ENCODE results near the gene CELF3. TPM values are rescaled to one million over a fixed set of nuclear protein-coding genes. Genes with fewer than 3 reads are reported as not detected.
A peak's percentile ranks its signal among the peaks of the same experiment; 100 is the strongest.

The CELF3 gene
- total RNA-seq, 4 donors from 2014 or later = 0.22 to 0.93 (median 0.40) TPM; not detected in 1

DNA sequence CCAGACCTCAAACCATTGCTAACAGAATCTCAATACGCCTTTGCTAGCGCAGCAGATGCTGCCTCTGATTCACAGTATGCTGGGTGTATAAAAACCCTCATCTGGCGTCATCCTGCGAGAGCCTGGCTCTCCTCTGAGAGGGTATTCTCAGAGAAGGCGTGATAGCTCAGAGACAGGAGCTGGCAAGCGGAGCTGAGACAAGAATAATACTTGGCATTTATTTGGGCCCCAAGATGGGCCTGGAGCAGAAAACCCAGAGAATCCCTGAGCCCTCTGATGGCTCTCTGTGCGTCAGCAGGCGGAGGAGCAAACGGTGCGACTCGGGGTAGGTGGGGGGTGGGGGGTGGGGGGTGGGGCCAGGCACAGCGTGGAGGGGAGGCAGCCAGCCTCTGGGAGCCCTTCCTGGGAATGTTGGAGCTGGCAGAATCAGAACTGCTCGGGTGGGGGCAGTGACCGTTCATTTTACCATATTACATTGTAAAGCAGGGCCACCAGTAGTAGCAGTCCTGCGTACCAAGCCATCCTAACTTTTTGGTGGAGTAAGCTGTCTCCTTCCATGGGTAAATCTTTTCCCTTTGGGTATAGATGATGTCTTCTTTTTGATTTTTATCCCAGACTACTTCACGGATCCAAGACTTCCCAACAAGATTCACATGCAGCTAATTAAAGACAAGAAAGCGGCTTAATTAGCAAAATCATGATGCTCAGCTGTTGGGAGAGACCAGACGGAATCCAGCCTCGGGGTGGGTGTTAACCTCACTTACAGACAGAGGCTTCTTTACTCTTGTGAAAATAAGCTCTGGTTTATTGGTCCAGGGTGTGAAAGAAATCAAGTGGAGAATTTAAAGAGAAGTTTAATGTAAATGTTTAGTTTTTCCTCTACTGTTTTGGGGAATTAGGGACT is 11.8 kb upstream of the CELF3 start:
- WGBS, 2 donors (ENCODE audit: low coverage in 1 of 2) = 3 to 24% methylated on average over 6 to 7 of the region's 19 CpGs
- Histone ChIP-seq H3K27me3 (no peaks in the 10 kb centered on the region), H3K4me3 (peak overlapping the region in 1 of 2 donors; percentile 35), H3K36me3 (no peaks in the 10 kb centered on the region), H3K9me3 (no peaks in the 10 kb centered on the region), H3K27ac (peak overlapping the region; percentile 65 to 82 (median 81)), H3K4me1 (peaks cover 0 to 20% (median 0%) of the 10 kb centered on the region in 3 donors)
- no peak for TF ChIP-seq EP300 (IDR thresholded peaks at IDR 0.05)
- peak; percentile 22 for TF ChIP-seq POLR2AphosphoS5 (IDR thresholded peaks at IDR 0.05)
- no peak for TF ChIP-seq POLR2A (IDR thresholded peaks at IDR 0.05)
- TF ChIP-seq, protein P1, sequence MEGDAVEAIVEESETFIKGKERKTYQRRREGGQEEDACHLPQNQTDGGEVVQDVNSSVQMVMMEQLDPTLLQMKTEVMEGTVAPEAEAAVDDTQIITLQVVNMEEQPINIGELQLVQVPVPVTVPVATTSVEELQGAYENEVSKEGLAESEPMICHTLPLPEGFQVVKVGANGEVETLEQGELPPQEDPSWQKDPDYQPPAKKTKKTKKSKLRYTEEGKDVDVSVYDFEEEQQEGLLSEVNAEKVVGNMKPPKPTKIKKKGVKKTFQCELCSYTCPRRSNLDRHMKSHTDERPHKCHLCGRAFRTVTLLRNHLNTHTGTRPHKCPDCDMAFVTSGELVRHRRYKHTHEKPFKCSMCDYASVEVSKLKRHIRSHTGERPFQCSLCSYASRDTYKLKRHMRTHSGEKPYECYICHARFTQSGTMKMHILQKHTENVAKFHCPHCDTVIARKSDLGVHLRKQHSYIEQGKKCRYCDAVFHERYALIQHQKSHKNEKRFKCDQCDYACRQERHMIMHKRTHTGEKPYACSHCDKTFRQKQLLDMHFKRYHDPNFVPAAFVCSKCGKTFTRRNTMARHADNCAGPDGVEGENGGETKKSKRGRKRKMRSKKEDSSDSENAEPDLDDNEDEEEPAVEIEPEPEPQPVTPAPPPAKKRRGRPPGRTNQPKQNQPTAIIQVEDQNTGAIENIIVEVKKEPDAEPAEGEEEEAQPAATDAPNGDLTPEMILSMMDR (IDR thresholded peaks at IDR 0.05) = no peak
- ATAC-seq = peak; percentile 85

DNA sequence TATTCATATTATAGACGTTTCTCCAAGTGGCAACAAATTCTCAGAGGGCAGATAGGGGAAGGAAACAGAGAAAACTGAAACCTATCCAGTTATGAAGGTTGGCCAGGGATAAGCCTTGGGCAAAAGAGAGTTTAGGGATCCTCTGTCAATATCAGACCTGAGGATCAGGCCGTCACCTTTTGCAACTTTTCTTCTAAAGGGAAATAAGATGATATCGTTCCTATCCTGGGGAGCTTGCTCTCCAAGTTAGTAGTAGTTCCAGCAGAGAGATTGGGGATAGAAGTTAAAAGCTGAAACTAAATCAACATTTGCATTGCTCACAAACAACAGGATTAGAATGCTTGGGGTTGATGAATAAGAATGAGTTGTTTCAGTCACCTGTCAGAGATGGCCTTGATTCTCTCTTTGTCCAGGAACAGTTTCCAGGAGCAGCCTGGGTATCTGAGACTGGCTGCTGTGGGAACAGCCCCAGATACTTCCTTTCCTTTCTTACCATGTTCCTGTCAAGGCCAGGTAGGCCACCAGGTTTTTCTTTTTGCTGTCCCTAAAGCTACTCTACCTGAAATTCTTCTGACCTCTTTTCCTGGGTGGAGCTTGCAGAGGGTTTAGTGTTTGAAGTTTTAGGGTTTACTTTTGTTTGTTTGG is 7.2 kb upstream of the CELF3 start:
- no peaks in the 10 kb centered on the region for H3K27me3 ChIP-seq
- no peak for ATAC-seq
- H3K36me3 ChIP-seq = no peaks in the 10 kb centered on the region
- H3K27ac ChIP-seq = no peak overlapping the region
- no peak overlapping the region for H3K4me3 ChIP-seq
- H3K9me3 ChIP-seq = no peaks in the 10 kb centered on the region
- H3K4me1 ChIP-seq = peaks cover 0 to 51% (median 10%) of the 10 kb centered on the region in 3 donors
- 48 to 62% methylated on average over 3 of the region's 3 CpGs for WGBS, 2 donors (ENCODE audit: low coverage in 1 of 2)
- TF ChIP-seq EP300 (IDR thresholded peaks at IDR 0.05) = no peak
- TF ChIP-seq, protein P1 (IDR thresholded peaks at IDR 0.05) = no peak
- no peak for TF ChIP-seq POLR2AphosphoS5 (IDR thresholded peaks at IDR 0.05)
- TF ChIP-seq POLR2A (IDR thresholded peaks at IDR 0.05) = no peak

DNA sequence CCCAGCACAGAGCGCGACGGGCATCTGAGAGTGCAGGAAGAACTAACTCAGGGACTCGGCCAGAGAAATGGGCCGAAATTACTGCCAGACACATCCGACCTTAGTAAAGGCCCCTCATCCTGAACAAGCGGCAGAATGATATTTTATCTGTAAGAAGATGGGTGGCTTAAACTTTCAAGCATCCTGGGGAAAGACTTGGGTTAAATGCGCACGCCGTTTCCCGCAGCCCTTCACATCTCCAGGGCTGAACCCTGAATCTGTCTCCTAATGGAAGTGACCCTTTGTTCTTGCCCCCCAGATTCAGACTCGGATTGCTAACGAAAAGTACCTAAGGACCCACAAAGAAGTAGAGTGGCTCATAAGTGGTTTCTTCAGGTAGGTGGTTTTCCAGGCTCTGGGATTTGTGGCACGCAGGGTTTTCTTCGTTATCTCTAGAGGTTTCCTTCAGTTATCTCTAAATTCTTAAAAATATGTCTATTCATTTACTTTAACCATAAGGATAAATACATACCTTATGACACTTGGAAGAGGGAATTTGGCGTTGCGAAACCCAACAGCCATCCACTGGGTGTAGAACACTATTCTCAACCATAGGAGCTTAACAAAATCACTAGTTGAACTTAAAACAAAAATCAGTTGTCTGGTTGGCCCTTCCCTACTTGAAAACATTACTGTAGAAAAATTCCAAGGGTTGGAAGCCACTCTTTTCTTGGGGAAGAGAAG is 5.3 kb upstream of the CELF3 start:
- TF ChIP-seq EP300 (IDR thresholded peaks at IDR 0.05) (no peak), POLR2A (IDR thresholded peaks at IDR 0.05) (no peak), POLR2AphosphoS5 (IDR thresholded peaks at IDR 0.05) (no peak)
- TF ChIP-seq, protein P1 (IDR thresholded peaks at IDR 0.05) = no peak
- Histone ChIP-seq H3K36me3 (no peaks in the 10 kb centered on the region), H3K9me3 (no peaks in the 10 kb centered on the region), H3K27me3 (peaks cover 5% of the 10 kb centered on the region), H3K4me3 (peak overlapping the region; percentile 52 to 58), H3K4me1 (peaks cover 0 to 52% (median 15%) of the 10 kb centered on the region in 3 donors), H3K27ac (peak overlapping the region in 3 of 4 donors; percentile 83 to 89 (median 85))
- ATAC-seq = no peak
- 31 to 52% methylated on average over 10 to 16 of the region's 17 CpGs for WGBS, 2 donors (ENCODE audit: low coverage in 1 of 2)

DNA sequence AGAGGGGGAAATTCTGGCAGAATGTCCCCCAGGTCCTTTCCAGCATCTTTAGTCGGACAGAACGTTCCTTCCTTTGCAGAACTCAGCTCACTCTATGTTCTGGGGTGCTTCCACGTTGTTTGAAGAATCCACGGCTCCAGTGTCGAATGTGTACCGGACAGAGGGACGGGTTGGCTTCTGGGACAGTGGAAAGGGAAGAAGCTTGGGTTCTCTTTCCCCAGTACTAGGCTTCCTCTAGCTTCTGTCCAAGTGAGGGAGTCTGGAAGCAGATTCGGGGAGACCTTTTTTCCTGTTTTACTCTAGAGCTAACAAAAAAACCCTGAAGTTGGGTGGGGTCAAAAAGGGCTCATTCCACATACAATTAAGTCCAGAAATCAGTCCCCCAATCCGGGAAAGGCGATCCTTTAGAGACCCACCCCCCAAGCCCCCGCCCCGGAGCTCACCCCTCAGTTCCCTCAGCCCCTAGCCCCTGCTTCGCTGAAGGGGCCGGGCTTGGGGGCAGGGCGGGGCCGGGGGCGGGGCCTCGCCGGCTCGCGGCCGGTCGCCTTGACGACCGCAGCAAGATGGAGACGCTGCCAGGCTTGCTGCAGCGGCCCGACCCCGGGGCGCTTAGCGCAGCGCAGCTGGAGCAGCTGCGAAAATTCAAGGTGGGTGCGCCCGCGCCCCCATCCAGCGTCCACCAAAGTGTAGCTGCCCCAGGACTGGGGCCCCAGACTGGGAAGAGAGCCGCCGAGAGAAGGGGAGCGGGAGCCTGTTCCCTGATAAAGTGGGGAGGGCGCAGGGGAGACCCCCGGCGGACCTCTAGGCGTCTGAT is 4.6 kb upstream of the CELF3 start, which contains the start of gene RIIAD1:
RIIAD1 (plus strand) TSS at position 549 of the 814 bp plus-strand sequence; CDS start at position 564, 15 bp downstream.
- H3K36me3 ChIP-seq = no peaks in the 10 kb centered on the region
- peak within 1 kb of the TSS; percentile 52 to 58 for H3K4me3 ChIP-seq
- whole genome bisulfite sequencing, 2 donors (ENCODE audit: low coverage in 1 of 2) = 10% methylated on average over 2 to 10 of the region's 44 CpGs
- H3K27ac ChIP-seq = peak within 1 kb of the TSS; percentile 76 to 89 (median 84)
- TF ChIP-seq POLR2AphosphoS5 (IDR thresholded peaks at IDR 0.05) (no peak), EP300 (IDR thresholded peaks at IDR 0.05) (no peak), POLR2A (IDR thresholded peaks at IDR 0.05) (no peak)
- TF ChIP-seq, protein P1 (IDR thresholded peaks at IDR 0.05) = peak in 1 of 4 experiments; percentile 21
- peak; percentile 83 for ATAC-seq
- H3K27me3 ChIP-seq = peaks cover 13% of the 10 kb centered on the region
- H3K9me3 ChIP-seq = no peaks in the 10 kb centered on the region
- peaks cover 0 to 60% (median 15%) of the 10 kb centered on the region in 3 donors for H3K4me1 ChIP-seq
